Neutrophil (primary cell): ENCODE results near the gene OR2M5.

Experiments
- H3K27ac ChIP-seq: fragments of 200-600 bp; sonication (generic); 2 replicates; pipeline ENCODE4 v1.5.1; 2016; ENCODE audit warnings: mild to moderate bottlenecking, moderate library complexity
- H3K27me3 ChIP-seq: fragments of 200-600 bp; sonication (generic); 2 replicates; pipeline ENCODE4 v1.6.0; 2016; ENCODE audit warnings: mild to moderate bottlenecking
- H3K36me3 ChIP-seq: fragments of 200-600 bp; sonication (generic); 2 replicates; pipeline ENCODE4 v1.5.1; 2017
- H3K4me1 ChIP-seq, 2 experiments: fragments of 200-600 bp in 1 of 2; sonication (generic) in 1 of 2; 1 replicate in 1 of 2; 2 replicates in 1 of 2; pipeline versions ENCODE4 v1.5.1 to v1.6.1; 2013 to 2016; ENCODE audit warnings: low read depth in 1 of 2, low read length in 1 of 2, mild to moderate bottlenecking in 1 of 2, moderate library complexity in 1 of 2; ENCODE audit not compliant: control insufficient read depth in 1 of 2, insufficient read depth in 1 of 2
- H3K4me3 ChIP-seq, 2 experiments: fragments of 200-600 bp in 1 of 2; sonication (generic) in 1 of 2; 1 replicate in 1 of 2; 2 replicates in 1 of 2; pipeline ENCODE4 v1.5.1; 2013 to 2016; ENCODE audit warnings: low read depth in 1 of 2, low read length in 1 of 2, mild to moderate bottlenecking in 1 of 2, moderate library complexity in 1 of 2
- H3K9me3 ChIP-seq: fragments of 200-600 bp; sonication (generic); 2 replicates; pipeline ENCODE4 v1.5.1; 2016
- TF ChIP-seq, protein P1 (sequence below): fragments of 200-600 bp; sonication (generic); IDR thresholded peaks from 2 replicates; pipeline ENCODE4 v1.5.1; 2016; ENCODE audit warnings: antibody characterized with exemption

The OR2M5 gene

GRCh38 chr1:248127653-248128052 is 17.3 kb upstream of the OR2M5 start:
- Histone ChIP-seq H3K9me3 (no peaks in the 10 kb centered on the region), H3K4me1 (no peaks in the 10 kb centered on the region), H3K36me3 (no peaks in the 10 kb centered on the region), H3K27ac (no peak overlapping the region), H3K4me3 (no peak overlapping the region), H3K27me3 (no peaks in the 10 kb centered on the region)
- TF ChIP-seq, protein P1, sequence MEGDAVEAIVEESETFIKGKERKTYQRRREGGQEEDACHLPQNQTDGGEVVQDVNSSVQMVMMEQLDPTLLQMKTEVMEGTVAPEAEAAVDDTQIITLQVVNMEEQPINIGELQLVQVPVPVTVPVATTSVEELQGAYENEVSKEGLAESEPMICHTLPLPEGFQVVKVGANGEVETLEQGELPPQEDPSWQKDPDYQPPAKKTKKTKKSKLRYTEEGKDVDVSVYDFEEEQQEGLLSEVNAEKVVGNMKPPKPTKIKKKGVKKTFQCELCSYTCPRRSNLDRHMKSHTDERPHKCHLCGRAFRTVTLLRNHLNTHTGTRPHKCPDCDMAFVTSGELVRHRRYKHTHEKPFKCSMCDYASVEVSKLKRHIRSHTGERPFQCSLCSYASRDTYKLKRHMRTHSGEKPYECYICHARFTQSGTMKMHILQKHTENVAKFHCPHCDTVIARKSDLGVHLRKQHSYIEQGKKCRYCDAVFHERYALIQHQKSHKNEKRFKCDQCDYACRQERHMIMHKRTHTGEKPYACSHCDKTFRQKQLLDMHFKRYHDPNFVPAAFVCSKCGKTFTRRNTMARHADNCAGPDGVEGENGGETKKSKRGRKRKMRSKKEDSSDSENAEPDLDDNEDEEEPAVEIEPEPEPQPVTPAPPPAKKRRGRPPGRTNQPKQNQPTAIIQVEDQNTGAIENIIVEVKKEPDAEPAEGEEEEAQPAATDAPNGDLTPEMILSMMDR: no peak

GRCh38 chr1:248136811-248137210 is 8.1 kb upstream of the OR2M5 start:
- no peaks in the 10 kb centered on the region for H3K27me3 ChIP-seq
- H3K9me3 ChIP-seq: no peaks in the 10 kb centered on the region
- no peaks in the 10 kb centered on the region for H3K36me3 ChIP-seq
- H3K27ac ChIP-seq: no peak overlapping the region
- H3K4me1 ChIP-seq: no peaks in the 10 kb centered on the region
- TF ChIP-seq, protein P1: no peak
- no peak overlapping the region for H3K4me3 ChIP-seq

- TF ChIP-seq, protein P1: no peak
- H3K27ac ChIP-seq: no peak overlapping the region
Observed at GRCh38 chr1:248140846-248141245, 4.1 kb upstream of the OR2M5 start.

DNA sequence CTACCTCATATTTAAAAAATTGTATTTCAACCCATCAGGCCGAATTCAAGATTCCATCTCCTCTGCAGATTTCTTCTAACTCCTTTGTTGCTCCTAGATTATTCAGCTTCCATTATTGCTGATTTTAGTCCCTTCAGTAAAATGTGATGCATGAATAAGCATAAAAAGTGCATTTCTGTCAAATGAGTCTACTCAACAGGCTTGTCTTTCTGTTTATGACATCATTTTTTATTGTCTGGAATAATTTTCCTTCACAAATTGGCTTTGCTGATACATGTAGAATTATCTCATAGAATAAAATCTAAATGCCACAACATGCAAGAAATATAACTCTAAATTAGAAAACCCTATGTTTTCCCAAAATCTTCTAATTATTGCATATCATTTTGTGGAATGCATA is 1.6 kb upstream of the OR2M5 start:
- Histone ChIP-seq H3K4me1 (no peaks in the 10 kb centered on the region), H3K4me3 (no peak overlapping the region), H3K27ac (no peak overlapping the region), H3K9me3 (no peaks in the 10 kb centered on the region), H3K27me3 (no peaks in the 10 kb centered on the region), H3K36me3 (no peaks in the 10 kb centered on the region)
- TF ChIP-seq, protein P1: no peak

More at GRCh38 chr1:248140846-248141245, 4.1 kb upstream of the OR2M5 start:
- no peaks in the 10 kb centered on the region for H3K9me3 ChIP-seq
- no peaks in the 10 kb centered on the region for H3K4me1 ChIP-seq
- H3K27me3 ChIP-seq: no peaks in the 10 kb centered on the region
- H3K36me3 ChIP-seq: no peaks in the 10 kb centered on the region
- no peak overlapping the region for H3K4me3 ChIP-seq

- TF ChIP-seq, protein P1: no peak
- Histone ChIP-seq H3K27ac (no peak overlapping the region), H3K36me3 (no peaks in the 10 kb centered on the region), H3K4me3 (no peak overlapping the region), H3K27me3 (no peaks in the 10 kb centered on the region), H3K9me3 (no peaks in the 10 kb centered on the region), H3K4me1 (no peaks in the 10 kb centered on the region)
Observed at GRCh38 chr1:248152056-248152827, 7.3 kb downstream of the OR2M5 start.
